ENCODE results near the gene LHX3.

The LHX3 gene

DNA sequence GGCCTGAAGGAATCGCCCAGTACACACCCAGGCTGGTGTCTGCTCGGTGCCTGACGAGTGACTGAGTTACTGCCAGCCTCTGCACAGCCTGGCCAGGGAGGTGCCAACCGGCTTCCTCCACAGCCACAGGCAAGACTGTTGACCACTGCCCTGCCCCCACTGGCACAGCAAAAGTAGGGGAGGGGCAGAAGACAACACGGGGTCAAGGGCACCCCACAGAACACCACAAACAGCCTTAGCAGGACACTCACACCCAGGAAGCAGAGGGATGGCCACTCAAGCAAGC is 722 bp upstream of the LHX3 start:
- H4K91ac ChIP-seq (ENCODE audit: low read depth, low read length), result no peak overlapping the region
- peaks cover 10% of the 10 kb centered on the region for H3K9me3 ChIP-seq (ENCODE audit: insufficient read depth, low read depth, low read length)
- no peak overlapping the region for H3K14ac ChIP-seq (ENCODE audit: low read length)
- H3K79me2 ChIP-seq (ENCODE audit: control insufficient read depth, insufficient read depth, low read length, poor library complexity), result no peaks in the 10 kb centered on the region
- no CpG with 5 or more reads among the region's 5 CpGs for WGBS (ENCODE audit: extremely low coverage, insufficient coverage, insufficient read length)
- no peak overlapping the region for H3K4ac ChIP-seq (ENCODE audit: low read depth, low read length)
- H3K4me1 ChIP-seq (ENCODE audit: control insufficient read depth in 1 of 2, insufficient read depth in 2 of 2, low read length in 2 of 2), result peaks cover 0 to 3% of the 10 kb centered on the region in 2 experiments
- H3K79me1 ChIP-seq (ENCODE audit: low read length), result no peaks in the 10 kb centered on the region
- H4K12ac ChIP-seq (ENCODE audit: low read depth, low read length), result no peak overlapping the region
- H4K8ac ChIP-seq (ENCODE audit: low read depth, low read length), result no peak overlapping the region
- no peak overlapping the region for H3K4me3 ChIP-seq (ENCODE audit: low read depth, low read length)
- no peak overlapping the region for H3K9ac ChIP-seq (ENCODE audit: low read length)
- H3K27ac ChIP-seq (ENCODE audit: low read depth, low read length), result no peak overlapping the region
- DNase-seq, result no peak
- no peak overlapping the region for H3K4me2 ChIP-seq (ENCODE audit: low read length)
- no peak overlapping the region for H2BK5ac ChIP-seq (ENCODE audit: low read depth, low read length, poor library complexity)
- H2BK120ac ChIP-seq (ENCODE audit: insufficient read depth, low read length, poor library complexity), result no peak overlapping the region
- H3K27me3 ChIP-seq (ENCODE audit: insufficient read depth, low read length), result peaks cover 44% of the 10 kb centered on the region
- no peak overlapping the region for H3K18ac ChIP-seq (ENCODE audit: low read length)
- no peak overlapping the region for H2AFZ ChIP-seq (ENCODE audit: insufficient read depth, low read length, poor library complexity)
- no peak overlapping the region for H2BK12ac ChIP-seq (ENCODE audit: low read length)
- peaks cover 0 to 5% of the 10 kb centered on the region in 2 experiments for H3K36me3 ChIP-seq (ENCODE audit: control insufficient read depth in 1 of 2, insufficient read depth in 2 of 2, low read length in 2 of 2)
- no peak overlapping the region for H3K23ac ChIP-seq (ENCODE audit: low read length)
- H2AK5ac ChIP-seq (ENCODE audit: low read length), result no peak overlapping the region

DNA sequence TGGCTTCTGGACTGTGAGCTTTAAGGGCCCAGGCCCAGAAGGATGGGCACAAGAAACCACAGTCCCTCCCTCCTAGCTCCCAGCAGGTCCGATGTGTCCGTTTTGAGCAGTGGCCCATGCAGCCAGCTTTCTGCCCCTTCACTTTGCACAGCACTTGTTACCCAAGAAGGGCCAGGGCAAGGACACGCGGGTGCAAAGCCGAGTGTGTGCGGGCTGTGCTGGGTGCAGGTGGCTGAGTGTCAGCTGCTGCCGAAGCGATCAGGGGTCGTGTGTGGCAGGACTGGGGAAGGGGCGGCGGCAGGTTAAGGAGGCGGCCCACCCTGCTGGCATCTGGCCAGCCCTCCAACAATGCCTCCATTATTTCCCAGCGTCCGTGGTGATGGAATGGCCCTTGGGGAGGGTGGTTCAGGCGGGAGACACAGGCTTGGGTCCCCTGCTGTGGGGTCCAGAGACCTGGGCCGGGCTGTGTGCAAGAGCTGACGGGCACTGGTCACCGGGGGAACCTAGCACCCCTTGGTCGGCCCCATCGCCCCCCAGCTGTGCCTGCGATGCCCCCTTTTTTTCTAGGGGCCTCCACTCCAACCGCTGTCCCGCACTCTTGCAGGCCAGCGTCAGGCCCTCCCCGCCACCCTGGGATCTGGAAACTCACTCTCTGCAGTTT is 653 bp downstream of the LHX3 start:
- Histone ChIP-seq H3K9me3 (ENCODE audit: insufficient read depth, low read depth, low read length) (peaks cover 21% of the 10 kb centered on the region), H2BK12ac (ENCODE audit: low read length) (no peak overlapping the region), H3K79me2 (ENCODE audit: control insufficient read depth, insufficient read depth, low read length, poor library complexity) (no peaks in the 10 kb centered on the region), H3K9ac (ENCODE audit: low read length) (no peak overlapping the region), H3K18ac (ENCODE audit: low read length) (no peak overlapping the region), H3K79me1 (ENCODE audit: low read length) (no peaks in the 10 kb centered on the region), H3K4me2 (ENCODE audit: low read length) (no peak overlapping the region), H4K91ac (ENCODE audit: low read depth, low read length) (no peak overlapping the region), H3K4ac (ENCODE audit: low read depth, low read length) (no peak overlapping the region), H3K14ac (ENCODE audit: low read length) (no peak overlapping the region), H3K4me1 (ENCODE audit: control insufficient read depth in 1 of 2, insufficient read depth in 2 of 2, low read length in 2 of 2) (peaks cover 0 to 3% of the 10 kb centered on the region in 2 experiments), H3K23ac (ENCODE audit: low read length) (no peak overlapping the region), H2AFZ (ENCODE audit: insufficient read depth, low read length, poor library complexity) (no peak overlapping the region), H3K27me3 (ENCODE audit: insufficient read depth, low read length) (peaks cover 57% of the 10 kb centered on the region), H3K36me3 (ENCODE audit: control insufficient read depth in 1 of 2, insufficient read depth in 2 of 2, low read length in 2 of 2) (peaks cover 0 to 5% of the 10 kb centered on the region in 2 experiments), H2BK5ac (ENCODE audit: low read depth, low read length, poor library complexity) (no peak overlapping the region), H4K12ac (ENCODE audit: low read depth, low read length) (no peak overlapping the region), H4K8ac (ENCODE audit: low read depth, low read length) (no peak overlapping the region), H2BK120ac (ENCODE audit: insufficient read depth, low read length, poor library complexity) (no peak overlapping the region), H3K4me3 (ENCODE audit: low read depth, low read length) (no peak overlapping the region), H2AK5ac (ENCODE audit: low read length) (no peak overlapping the region), H3K27ac (ENCODE audit: low read depth, low read length) (no peak overlapping the region)
- WGBS (ENCODE audit: extremely low coverage, insufficient coverage, insufficient read length), result no CpG with 5 or more reads among the region's 25 CpGs
- DNase-seq, result no peak

DNA sequence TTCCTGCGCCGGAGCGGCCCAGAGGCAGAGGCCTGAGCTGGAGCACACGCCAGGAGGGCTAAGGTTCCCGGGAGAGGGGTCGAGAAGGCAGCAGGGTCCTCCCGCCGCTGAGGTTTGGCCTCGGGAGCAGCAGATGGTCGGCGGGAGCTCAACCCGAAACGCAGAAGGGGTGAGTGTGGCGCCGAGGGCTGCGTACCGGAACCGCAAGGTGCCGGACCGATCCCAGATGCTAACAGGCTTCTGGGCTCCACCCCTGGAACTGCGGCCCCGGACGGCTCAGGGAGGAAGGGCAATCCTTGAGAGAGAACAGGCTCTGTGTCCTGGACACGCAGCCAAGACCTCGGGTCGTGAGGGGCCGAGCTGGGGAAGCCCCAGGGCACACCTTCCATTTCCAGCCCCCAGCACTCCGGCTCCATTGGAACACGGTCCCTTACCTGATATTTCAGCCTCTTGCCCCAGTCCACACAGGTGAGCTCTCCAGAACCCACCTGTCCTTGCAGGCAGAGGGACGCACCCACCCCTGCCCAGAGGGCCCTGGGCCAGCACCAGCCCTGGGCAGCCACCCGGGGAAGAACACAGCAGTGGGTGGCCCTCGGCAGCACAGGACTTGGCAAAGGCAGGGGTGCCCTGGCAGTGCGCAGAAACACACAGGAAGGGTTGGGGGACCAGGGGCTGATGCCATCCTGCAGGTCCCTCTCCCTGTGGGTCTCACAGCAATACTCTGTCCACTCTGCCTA is 1.4 kb downstream of the LHX3 start:
- Histone ChIP-seq H3K9ac (ENCODE audit: low read length) (no peak overlapping the region), H3K9me3 (ENCODE audit: insufficient read depth, low read depth, low read length) (peaks cover 22% of the 10 kb centered on the region), H2AFZ (ENCODE audit: insufficient read depth, low read length, poor library complexity) (no peak overlapping the region), H3K79me2 (ENCODE audit: control insufficient read depth, insufficient read depth, low read length, poor library complexity) (no peaks in the 10 kb centered on the region), H3K4me3 (ENCODE audit: low read depth, low read length) (no peak overlapping the region), H2BK5ac (ENCODE audit: low read depth, low read length, poor library complexity) (no peak overlapping the region), H4K91ac (ENCODE audit: low read depth, low read length) (no peak overlapping the region), H2BK12ac (ENCODE audit: low read length) (no peak overlapping the region), H4K12ac (ENCODE audit: low read depth, low read length) (no peak overlapping the region), H3K27me3 (ENCODE audit: insufficient read depth, low read length) (peaks cover 64% of the 10 kb centered on the region), H3K79me1 (ENCODE audit: low read length) (no peaks in the 10 kb centered on the region), H3K4ac (ENCODE audit: low read depth, low read length) (no peak overlapping the region), H3K14ac (ENCODE audit: low read length) (no peak overlapping the region), H3K36me3 (ENCODE audit: control insufficient read depth in 1 of 2, insufficient read depth in 2 of 2, low read length in 2 of 2) (peaks cover 0 to under 1% of the 10 kb centered on the region in 2 experiments), H2AK5ac (ENCODE audit: low read length) (no peak overlapping the region), H3K27ac (ENCODE audit: low read depth, low read length) (no peak overlapping the region), H3K4me1 (ENCODE audit: control insufficient read depth in 1 of 2, insufficient read depth in 2 of 2, low read length in 2 of 2) (peaks cover 0 to 3% of the 10 kb centered on the region in 2 experiments), H3K23ac (ENCODE audit: low read length) (no peak overlapping the region), H3K4me2 (ENCODE audit: low read length) (no peak overlapping the region), H4K8ac (ENCODE audit: low read depth, low read length) (no peak overlapping the region), H3K18ac (ENCODE audit: low read length) (no peak overlapping the region), H2BK120ac (ENCODE audit: insufficient read depth, low read length, poor library complexity) (no peak overlapping the region)
- no CpG with 5 or more reads among the region's 33 CpGs for WGBS (ENCODE audit: extremely low coverage, insufficient coverage, insufficient read length)
- DNase-seq, result no peak

DNA sequence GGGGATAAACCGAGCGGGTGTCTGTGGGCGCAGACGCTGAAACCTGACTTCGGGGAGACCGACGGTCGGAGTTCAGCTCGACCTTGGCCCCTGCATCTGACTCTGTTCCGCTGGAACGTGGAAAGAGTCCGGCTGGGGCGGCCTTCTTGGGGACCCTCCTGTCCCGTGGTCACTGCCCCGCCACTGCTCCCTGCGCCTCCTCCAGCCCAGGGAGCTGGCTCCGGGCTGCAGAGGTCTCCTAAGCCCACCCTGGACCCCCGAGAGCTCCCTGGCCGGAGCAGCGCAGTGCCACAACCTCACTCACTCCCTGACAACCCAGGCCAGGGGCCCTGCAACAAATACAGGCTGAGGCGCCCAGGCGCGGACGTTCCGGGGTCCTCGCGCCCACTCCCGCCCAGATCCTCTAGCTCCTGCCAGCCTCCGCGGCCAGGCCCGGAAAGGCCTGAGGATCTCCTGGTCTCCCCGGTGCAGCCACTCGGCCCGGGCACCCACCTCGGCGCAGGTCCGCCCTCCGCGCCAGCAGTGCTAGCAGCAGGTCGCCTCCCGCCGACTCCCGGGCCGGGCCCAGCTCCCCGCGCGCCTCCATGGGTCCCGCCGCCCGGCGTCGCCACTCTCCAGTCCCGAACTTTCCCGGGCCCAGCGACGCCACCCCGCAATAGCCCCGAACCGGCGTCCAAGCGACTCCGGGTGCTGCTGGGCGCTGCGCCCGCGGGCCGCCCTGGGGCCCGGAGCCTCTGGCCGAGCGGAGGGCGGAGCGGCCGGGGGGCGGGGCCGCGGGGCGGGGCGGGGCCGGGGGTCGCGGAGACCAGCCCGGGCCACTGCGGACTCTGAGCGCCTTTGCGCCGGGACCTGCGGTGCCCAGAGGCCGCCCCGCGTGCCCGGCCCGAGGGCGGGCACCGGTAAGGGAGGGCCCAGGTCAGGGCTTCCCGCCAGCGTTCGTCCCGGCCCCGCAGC is 2.2 kb downstream of the LHX3 start:
- no peak for DNase-seq
- no peak overlapping the region for H2AFZ ChIP-seq (ENCODE audit: insufficient read depth, low read length, poor library complexity)
- no peak overlapping the region for H3K4ac ChIP-seq (ENCODE audit: low read depth, low read length)
- H3K4me2 ChIP-seq (ENCODE audit: low read length), result no peak overlapping the region
- no peak overlapping the region for H4K91ac ChIP-seq (ENCODE audit: low read depth, low read length)
- H3K36me3 ChIP-seq (ENCODE audit: control insufficient read depth in 1 of 2, insufficient read depth in 2 of 2, low read length in 2 of 2), result no peaks in the 10 kb centered on the region
- H2BK120ac ChIP-seq (ENCODE audit: insufficient read depth, low read length, poor library complexity), result no peak overlapping the region
- H3K9ac ChIP-seq (ENCODE audit: low read length), result no peak overlapping the region
- no peak overlapping the region for H3K4me3 ChIP-seq (ENCODE audit: low read depth, low read length)
- no peak overlapping the region for H3K14ac ChIP-seq (ENCODE audit: low read length)
- no peak overlapping the region for H2BK5ac ChIP-seq (ENCODE audit: low read depth, low read length, poor library complexity)
- no peak overlapping the region for H3K23ac ChIP-seq (ENCODE audit: low read length)
- H4K8ac ChIP-seq (ENCODE audit: low read depth, low read length), result no peak overlapping the region
- no peak overlapping the region for H3K18ac ChIP-seq (ENCODE audit: low read length)
- no peaks in the 10 kb centered on the region for H3K79me2 ChIP-seq (ENCODE audit: control insufficient read depth, insufficient read depth, low read length, poor library complexity)
- no peaks in the 10 kb centered on the region for H3K79me1 ChIP-seq (ENCODE audit: low read length)
- peaks cover 22% of the 10 kb centered on the region for H3K9me3 ChIP-seq (ENCODE audit: insufficient read depth, low read depth, low read length)
- no peak overlapping the region for H3K27ac ChIP-seq (ENCODE audit: low read depth, low read length)
- no peak overlapping the region for H2AK5ac ChIP-seq (ENCODE audit: low read length)
- no peak overlapping the region for H2BK12ac ChIP-seq (ENCODE audit: low read length)
- H4K12ac ChIP-seq (ENCODE audit: low read depth, low read length), result no peak overlapping the region
- no CpG with 5 or more reads among the region's 99 CpGs for whole genome bisulfite sequencing (ENCODE audit: extremely low coverage, insufficient coverage, insufficient read length)
- peaks cover 72% of the 10 kb centered on the region for H3K27me3 ChIP-seq (ENCODE audit: insufficient read depth, low read length)
- peaks cover 0 to 3% of the 10 kb centered on the region in 2 experiments for H3K4me1 ChIP-seq (ENCODE audit: control insufficient read depth in 1 of 2, insufficient read depth in 2 of 2, low read length in 2 of 2)
